HepG2 (cell line): ENCODE data around the gene EPO. TPM values are rescaled to one million over a fixed set of nuclear protein-coding genes. Genes with fewer than 3 reads are reported as not detected.

Experiments used
- ATF4 ChIP-seq, 2 experiments: fragments of 450-650 bp in 1 of 2; sonication (generic) in 1 of 2; formaldehyde crosslinking; IDR thresholded peaks; 2 replicates each; pipeline versions ENCODE4 v1.5.0 to v1.8.0; 2020 to 2022; ENCODE audit warnings: mild to moderate bottlenecking in 1 of 2, missing genetic modification reagents in 1 of 2
- JUNB ChIP-seq: sonication (generic); formaldehyde crosslinking; IDR thresholded peaks from 2 replicates; pipeline ENCODE4 v1.8.0; 2022; ENCODE audit warnings: missing genetic modification reagents, mild to moderate bottlenecking, borderline replicate concordance
- MLLT10 ChIP-seq: sonication (generic); formaldehyde crosslinking; IDR thresholded peaks from 2 replicates; pipeline ENCODE4 v1.4.0; 2020; ENCODE audit warnings: missing genetic modification reagents
- PRDM10 ChIP-seq: sonication (generic); formaldehyde crosslinking; IDR thresholded peaks from 2 replicates; pipeline ENCODE4 v1.4.0; 2020; ENCODE audit warnings: low read depth, missing genetic modification reagents
- YEATS2 ChIP-seq: sonication (generic); formaldehyde crosslinking; IDR thresholded peaks from 2 replicates; pipeline ENCODE4 v1.4.0; 2020; ENCODE audit warnings: missing genetic modification reagents, borderline replicate concordance
- ZBTB25 ChIP-seq: IDR thresholded peaks from 2 replicates; pipeline ENCODE4 v1.6.1; 2018; ENCODE audit warnings: missing genetic modification reagents
- ZBTB40 ChIP-seq, 2 experiments: fragments of 450-650 bp in 1 of 2; sonication (generic) in 1 of 2; formaldehyde crosslinking in 1 of 2; IDR thresholded peaks; 2 replicates each; pipeline versions ENCODE4 v1.6.1 to v1.8.0; 2016 to 2022; ENCODE audit warnings: antibody characterized with exemption in 1 of 2, mild to moderate bottlenecking in 1 of 2, missing genetic modification reagents in 1 of 2
- ZFP41 ChIP-seq: sonication (generic); formaldehyde crosslinking; IDR thresholded peaks from 2 replicates; pipeline ENCODE4 v1.4.0; 2020; ENCODE audit warnings: mild to moderate bottlenecking, missing genetic modification reagents, borderline replicate concordance
- ZNF280B ChIP-seq: sonication (generic); formaldehyde crosslinking; IDR thresholded peaks from 2 replicates; pipeline ENCODE4 v1.5.0; 2020; ENCODE audit warnings: missing genetic modification reagents, mild to moderate bottlenecking, borderline replicate concordance
- ZNF570 ChIP-seq: sonication (generic); formaldehyde crosslinking; IDR thresholded peaks from 2 replicates; pipeline ENCODE4 v1.4.0; 2020; ENCODE audit warnings: mild to moderate bottlenecking, missing genetic modification reagents, borderline replicate concordance
- polyA plus RNA-seq, 8 experiments: library from polyadenylated mRNA; depleted of rRNA in 3 of 8; stranded (reverse) in 7 of 8; unstranded in 1 of 8; fragments of >200 nt; fragmentation: Illumina TruSeq in 4 of 8; extraction: Trizol in 4 of 8; gene quantifications; 2 replicates each; pipeline versions ENCODE4 v1.2.1 to v1.2.3, GENCODE V29; 2011 to 2016; ENCODE audit warnings: low read depth in 4 of 8, missing spikeins in 1 of 8, mixed read lengths in 1 of 8; ENCODE audit not compliant: insufficient read depth in 1 of 8
- total RNA-seq, 5 experiments: library from RNA; depleted of rRNA; stranded (reverse); fragments of >200 nt; fragmentation: Illumina TruSeq; extraction: Trizol; gene quantifications; 2 replicates each; pipeline ENCODE4 v1.2.3, GENCODE V29; 2016; ENCODE audit warnings: low read depth in 1 of 5

The EPO gene
- total and polyA plus RNA-seq, 2 of the 13 experiments (the other 11 are each of a cell fraction or from before 2014, with no cell fraction given) = 10.3 to 25.7 TPM

- TF ChIP-seq PRDM10 = peak; percentile 99
- TF ChIP-seq ZBTB40 (IDR thresholded peaks at IDR 0.05) = no peak
- peak; percentile 35; the same call in 1 of the 2 replicates for TF ChIP-seq ZBTB40 (CRISPR knock-in tag; IDR thresholded peaks at IDR 0.05)
- no peak for TF ChIP-seq ZFP41 (CRISPR knock-in tag)
- peak; percentile 73 for TF ChIP-seq ZBTB25 (CRISPR knock-in tag)
- no peak for TF ChIP-seq ZNF280B (CRISPR knock-in tag)
- TF ChIP-seq YEATS2 (CRISPR knock-in tag) = peak; percentile 83; the same call in 1 of the 2 replicates
- no peak for TF ChIP-seq MLLT10 (CRISPR knock-in tag)
- no peak for TF ChIP-seq ZNF570 (CRISPR knock-in tag)
- TF ChIP-seq ATF4 (CRISPR knock-in tag; IDR thresholded peaks at IDR 0.05) = no peak
- TF ChIP-seq JUNB (CRISPR knock-in tag) = no peak
These were observed 46.8 kb upstream of the EPO start, which contains the start of gene GNB2 (continued) for GRCh38 chr7:100673302-100673941.
